DMS53 treated with DMSO at 0.1 percent for 48 hours (cell line): ENCODE data around the gene TATDN2.
"Not testable (repeated sequence)": the region's sequence is repeated elsewhere in the genome, so short reads cannot be mapped to it uniquely, and the experiment has no call there.

Experiments
- DNase-seq: peaks from one replicate; lab custom pipeline; 2025; ENCODE audit not compliant: unreplicated experiment; lab: John Stamatoyannopoulos, UW

Gene TATDN2

DNA sequence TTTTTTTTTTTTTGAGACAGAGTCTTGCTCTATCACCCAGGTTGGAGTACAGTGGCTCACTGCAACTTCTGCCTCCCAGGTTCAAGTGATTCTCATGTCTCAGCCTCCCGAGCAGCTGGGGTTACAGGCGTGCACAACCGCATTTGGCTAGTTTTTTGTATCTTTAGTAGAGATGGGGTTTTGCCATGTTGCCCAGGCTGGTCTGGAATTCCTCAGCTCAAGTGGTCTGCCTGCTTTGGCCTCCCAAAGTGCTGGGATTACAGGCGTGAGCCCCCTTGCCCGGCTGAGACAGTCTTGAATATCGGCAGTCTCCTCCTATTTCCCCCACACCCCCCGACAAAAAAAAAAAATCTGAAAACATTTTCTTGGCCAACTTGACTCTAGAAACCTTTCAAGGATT, 18.7 kb downstream of the TATDN2 start:
- not testable (repeated sequence) for DNase-seq

- DNase-seq: no peak
These were observed 19.9 kb downstream of the TATDN2 start for GRCh38 chr3:10268116-10268515.

GRCh38 chr3:10268930-10269329, 20.7 kb downstream of the TATDN2 start:
- no peak for DNase-seq

- DNase-seq: no peak
These were observed 21.2 kb downstream of the TATDN2 start for GRCh38 chr3:10269443-10269842.

DNA sequence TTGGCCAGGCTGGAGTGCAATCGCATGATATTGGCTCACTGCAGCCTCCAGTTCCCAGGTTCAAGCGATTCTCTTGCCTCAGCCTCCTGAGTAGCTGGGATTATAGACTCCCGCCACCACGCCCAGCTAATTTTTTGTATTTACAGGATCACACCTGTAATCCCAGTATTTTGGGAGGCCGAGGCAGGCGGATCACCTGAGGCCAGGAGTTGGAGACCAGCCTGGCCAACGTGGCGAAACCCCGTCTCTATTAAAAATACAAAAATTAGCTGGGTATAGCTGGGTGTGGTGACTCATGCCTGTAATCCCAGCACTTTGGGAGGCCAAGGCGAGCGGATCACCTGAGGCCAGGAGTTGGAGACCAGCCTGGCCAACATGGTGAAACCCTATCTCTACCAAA, 24.2 kb downstream of the TATDN2 start:
- DNase-seq: not testable (repeated sequence)

DNA sequence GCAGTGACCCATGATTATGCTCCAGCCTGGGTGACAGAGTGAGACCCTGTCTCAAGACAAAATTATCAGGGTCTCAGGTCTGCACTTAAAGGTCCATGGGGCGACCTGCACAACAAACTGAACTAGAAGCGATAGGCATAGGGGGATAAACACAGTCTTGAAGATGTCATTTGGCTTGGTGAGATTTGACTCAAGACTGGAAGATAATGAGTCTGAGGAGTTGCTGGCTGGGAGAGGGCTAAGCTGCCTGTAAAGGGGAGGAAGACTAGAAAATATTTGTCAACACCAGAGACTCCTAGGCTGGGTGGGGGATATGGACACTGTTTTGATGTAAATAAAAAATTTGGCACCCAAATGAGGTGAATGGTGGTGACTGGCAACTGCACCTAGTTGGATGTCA, 24.7 kb downstream of the TATDN2 start:
- no peak for DNase-seq

DNA sequence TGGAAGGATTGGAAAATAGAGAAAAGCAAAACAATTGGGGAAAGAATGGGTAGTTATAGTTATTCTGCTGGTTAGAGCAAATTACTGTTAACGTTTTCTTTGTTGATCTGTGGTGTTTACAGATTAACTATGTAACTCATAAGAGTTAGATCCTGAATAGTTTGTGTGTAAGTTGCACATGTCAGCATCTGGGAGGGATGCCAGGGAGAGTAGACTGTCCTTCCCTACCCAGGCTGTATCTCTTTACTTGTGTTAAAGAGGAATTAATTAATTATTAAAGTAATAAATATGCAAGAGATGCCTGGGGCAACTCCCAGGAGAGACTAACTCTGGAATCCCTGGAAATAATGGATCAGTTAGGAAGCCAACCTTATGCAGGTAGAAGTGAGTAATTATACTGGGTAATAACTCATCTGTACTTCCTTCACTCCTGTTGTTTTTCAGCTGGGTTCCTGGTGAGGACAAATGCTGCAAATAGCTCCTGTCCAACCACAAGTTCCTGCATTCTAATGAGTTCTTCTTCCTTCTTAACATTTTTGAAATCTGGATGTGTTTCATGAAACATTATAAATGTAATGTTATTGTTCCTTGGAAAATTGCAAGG, 25.5 kb downstream of the TATDN2 start:
- DNase-seq: no peak

DNA sequence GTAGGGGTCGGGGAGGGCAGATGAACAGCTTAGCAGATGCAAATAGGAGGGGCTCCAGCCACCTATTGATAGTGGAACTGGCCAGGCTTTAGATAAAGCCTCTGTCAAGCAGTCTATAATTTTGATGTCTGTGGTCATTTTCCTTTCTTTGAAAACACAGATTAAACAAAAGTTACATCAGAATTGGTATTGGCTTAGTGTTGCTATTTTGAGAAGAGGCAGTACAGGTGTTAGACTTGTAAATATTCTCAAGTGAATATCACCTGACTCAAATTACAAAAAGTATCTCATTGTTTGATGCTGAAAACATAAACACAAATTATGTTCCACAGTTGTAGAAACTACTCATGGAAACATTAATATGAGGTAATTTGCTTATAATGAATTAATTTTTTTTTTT, 26.3 kb downstream of the TATDN2 start:
- peak; percentile 1 for DNase-seq

DNA sequence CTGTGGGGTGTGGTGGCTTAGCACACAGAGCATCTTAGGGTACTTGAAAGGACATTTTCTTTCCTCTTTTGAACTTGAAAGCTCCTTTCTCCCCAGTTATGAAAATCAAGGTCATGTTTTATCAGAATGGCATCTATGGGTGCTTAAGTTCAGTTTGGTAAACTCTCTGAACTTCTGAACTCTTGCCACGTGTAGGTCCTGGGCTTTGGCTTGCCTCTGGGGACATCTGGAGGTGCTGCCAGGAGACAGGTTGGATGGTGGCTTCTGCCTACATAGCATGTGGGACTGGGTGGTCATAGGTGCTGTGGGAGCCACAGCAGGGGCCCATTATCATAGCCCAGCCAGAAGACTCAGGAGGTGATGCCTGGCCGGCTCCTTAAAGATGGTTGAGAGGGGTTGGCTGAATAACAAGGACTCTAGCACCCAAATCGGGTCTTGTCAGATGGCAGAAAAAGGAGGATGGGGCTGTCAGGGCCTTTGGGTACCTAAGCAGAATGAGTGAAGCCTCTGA, 28.9 kb downstream of the TATDN2 start:
- DNase-seq: no peak

DNA sequence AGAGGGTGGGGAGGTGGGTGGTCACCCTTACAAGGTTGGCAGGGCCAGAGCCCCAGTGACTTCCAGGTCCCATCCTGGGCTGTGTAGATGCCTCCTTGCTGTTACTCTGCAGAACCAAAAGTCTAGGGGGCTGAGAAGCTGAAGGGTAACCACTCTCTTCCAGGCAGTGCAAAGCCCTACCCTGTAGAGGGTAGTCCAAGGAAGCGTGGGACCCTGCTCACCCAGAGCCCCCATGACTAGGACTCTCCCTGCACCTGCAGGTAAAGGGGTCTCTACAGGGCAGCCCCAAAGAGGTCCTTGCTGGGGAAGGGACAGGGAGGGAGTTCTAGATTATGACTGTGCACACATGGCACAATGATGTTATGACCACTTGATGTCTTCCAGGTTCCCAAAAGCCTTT, 30.2 kb downstream of the TATDN2 start:
- DNase-seq: no peak

- no peak for DNase-seq
These were observed 31.3 kb downstream of the TATDN2 start for GRCh38 chr3:10279384-10280176.

GRCh38 chr3:10280177-10280529, 31.9 kb downstream of the TATDN2 start:
- DNase-seq: no peak

GRCh38 chr3:10280571-10280970, 32.3 kb downstream of the TATDN2 start:
- DNase-seq: no peak

GRCh38 chr3:10281951-10282350, 33.7 kb downstream of the TATDN2 start:
- no peak for DNase-seq

- no peak for DNase-seq
These were observed 35.4 kb downstream of the TATDN2 start for GRCh38 chr3:10283638-10284037.

- no peak for DNase-seq
These were observed 36.2 kb downstream of the TATDN2 start for GRCh38 chr3:10284496-10284895.

GRCh38 chr3:10285272-10286132, 37.2 kb downstream of the TATDN2 start:
- DNase-seq: no peak

DNA sequence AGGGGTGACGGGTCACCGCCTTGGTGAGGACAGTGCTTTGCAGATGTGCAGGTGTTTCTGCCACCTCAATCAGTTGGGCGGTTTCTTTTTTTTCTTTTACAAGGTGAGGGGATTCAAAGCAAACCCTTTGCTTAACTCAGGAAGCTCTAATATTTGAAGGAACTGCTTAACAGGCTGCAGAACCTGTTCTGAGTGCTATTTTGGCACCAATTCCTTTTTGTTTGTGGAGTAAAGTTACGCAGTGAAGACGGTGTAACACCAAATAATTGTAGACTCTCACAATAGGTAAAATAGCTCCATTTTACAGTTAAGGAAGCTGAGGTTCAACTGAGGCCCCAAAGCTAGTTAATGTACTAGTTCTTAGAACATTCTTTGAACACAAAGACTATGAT, 37.9 kb downstream of the TATDN2 start:
- DNase-seq: no peak

DNA sequence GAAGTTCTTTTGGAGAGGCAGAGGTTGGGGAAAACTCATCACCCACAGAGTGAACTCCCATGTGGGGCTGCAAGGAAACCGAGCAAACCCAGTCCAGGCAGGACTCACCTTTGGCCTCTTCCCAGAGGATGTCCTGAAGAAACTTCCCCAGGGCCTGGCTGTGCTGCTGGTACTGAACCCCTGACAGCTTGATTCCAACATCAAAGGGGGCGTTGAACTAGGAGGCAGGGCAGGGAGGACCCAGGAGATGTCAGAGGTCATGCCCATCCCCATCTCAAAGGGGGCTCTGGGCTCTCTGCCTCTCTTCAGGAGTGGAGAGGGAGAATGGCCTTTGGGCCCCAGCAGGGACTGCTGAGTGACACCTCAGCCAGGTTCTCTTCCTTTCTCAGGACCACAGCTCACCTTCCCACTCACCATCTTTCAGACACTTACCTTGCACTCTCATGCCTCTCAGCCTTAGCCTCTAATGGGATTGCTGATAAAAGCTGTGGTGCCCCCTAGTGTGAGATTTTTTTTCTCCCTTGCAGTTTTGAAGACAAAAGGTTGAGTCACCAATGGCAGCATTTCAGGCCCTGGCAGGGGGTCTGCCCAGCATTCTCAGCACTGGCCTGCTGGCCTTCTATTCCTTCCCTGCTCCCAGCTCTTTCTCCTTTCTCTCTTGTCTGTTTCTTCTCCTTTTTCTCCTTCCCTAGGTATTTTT, 38.5 kb downstream of the TATDN2 start:
- no peak for DNase-seq

- DNase-seq: no peak
These were observed 39.8 kb downstream of the TATDN2 start for GRCh38 chr3:10287936-10288574.

GRCh38 chr3:10288575-10288960, 40.3 kb downstream of the TATDN2 start:
- no peak for DNase-seq
